Measurements from ENCODE around the gene SBF2.

Gene SBF2

GRCh38 chr11:10293423-10294289 is at the start of gene SBF2:
TSS of gene SBF2 (minus strand) at chr11:10294219. CDS start at chr11:10294069, 150 bp downstream.
- Histone ChIP-seq H3K36me3 (ENCODE audit: control insufficient read depth in 2 of 2, insufficient read depth in 2 of 2, low read length in 2 of 2) (peaks cover 0 to 3% of the 10 kb centered on the region in 2 donors), H3K27ac (ENCODE audit: low read length) (peak within 1 kb of the TSS; percentile 76), H3K4me3 (ENCODE audit: low read length in 2 of 2) (peak within 1 kb of the TSS; percentile 84 to 89), H3K9ac (ENCODE audit: low read length in 2 of 2) (peak within 1 kb of the TSS; percentile 58 to 85), H3K4me1 (ENCODE audit: control insufficient read depth, insufficient read depth, low read length) (peaks cover 29% of the 10 kb centered on the region), H3K27me3 (ENCODE audit: control insufficient read depth in 1 of 2, insufficient read depth in 2 of 2, low read length in 2 of 2) (no peaks in the 10 kb centered on the region), H3K9me3 (ENCODE audit: control insufficient read depth in 2 of 2, low read length in 2 of 2) (no peaks in the 10 kb centered on the region)

- no peak overlapping the region for H3K27ac ChIP-seq (ENCODE audit: low read length)
These were observed 44.3 kb upstream of the SBF2 start for GRCh38 chr11:10338287-10338686.

DNA sequence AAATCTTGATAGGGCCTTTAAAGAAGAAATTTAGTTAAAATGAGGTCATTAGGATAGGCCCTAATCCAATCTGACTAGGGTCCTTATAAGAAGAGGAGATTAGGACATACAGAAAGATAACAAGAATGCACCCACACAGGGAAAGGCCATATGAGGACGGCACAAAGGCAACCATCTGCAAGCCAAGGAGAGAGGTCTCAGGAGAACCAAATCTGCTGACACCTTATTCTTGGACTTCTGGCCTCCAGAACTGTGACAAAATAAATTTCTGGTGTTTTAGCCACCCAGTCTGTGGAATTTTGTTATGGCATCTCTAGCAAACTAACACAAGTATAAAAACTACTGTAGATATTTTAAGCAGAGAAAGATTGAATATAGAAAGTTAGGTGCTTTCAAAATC is 39.5 kb upstream of the SBF2 start:
- Histone ChIP-seq H3K4me1 (ENCODE audit: control insufficient read depth, insufficient read depth, low read length) (peaks cover 5% of the 10 kb centered on the region), H3K4me3 (ENCODE audit: low read length in 2 of 2) (no peak overlapping the region), H3K9ac (ENCODE audit: low read length in 2 of 2) (no peak overlapping the region), H3K27me3 (ENCODE audit: control insufficient read depth in 1 of 2, insufficient read depth in 2 of 2, low read length in 2 of 2) (no peaks in the 10 kb centered on the region), H3K36me3 (ENCODE audit: control insufficient read depth in 2 of 2, insufficient read depth in 2 of 2, low read length in 2 of 2) (no peaks in the 10 kb centered on the region), H3K27ac (ENCODE audit: low read length) (no peak overlapping the region), H3K9me3 (ENCODE audit: control insufficient read depth in 2 of 2, low read length in 2 of 2) (no peaks in the 10 kb centered on the region)

More at GRCh38 chr11:10338287-10338686, 44.3 kb upstream of the SBF2 start:
- no peaks in the 10 kb centered on the region for H3K9me3 ChIP-seq (ENCODE audit: control insufficient read depth in 2 of 2, low read length in 2 of 2)
- no peaks in the 10 kb centered on the region for H3K36me3 ChIP-seq (ENCODE audit: control insufficient read depth in 2 of 2, insufficient read depth in 2 of 2, low read length in 2 of 2)
- H3K4me3 ChIP-seq (ENCODE audit: low read length in 2 of 2) = no peak overlapping the region
- H3K27me3 ChIP-seq (ENCODE audit: control insufficient read depth in 1 of 2, insufficient read depth in 2 of 2, low read length in 2 of 2) = no peaks in the 10 kb centered on the region
- H3K4me1 ChIP-seq (ENCODE audit: control insufficient read depth, insufficient read depth, low read length) = no peaks in the 10 kb centered on the region
- H3K9ac ChIP-seq (ENCODE audit: low read length in 2 of 2) = no peak overlapping the region

- no peaks in the 10 kb centered on the region for H3K27me3 ChIP-seq (ENCODE audit: control insufficient read depth in 1 of 2, insufficient read depth in 2 of 2, low read length in 2 of 2)
- H3K9ac ChIP-seq (ENCODE audit: low read length in 2 of 2) = no peak overlapping the region
- no peaks in the 10 kb centered on the region for H3K9me3 ChIP-seq (ENCODE audit: control insufficient read depth in 2 of 2, low read length in 2 of 2)
- no peak overlapping the region for H3K27ac ChIP-seq (ENCODE audit: low read length)
- peaks cover 6% of the 10 kb centered on the region for H3K4me1 ChIP-seq (ENCODE audit: control insufficient read depth, insufficient read depth, low read length)
- H3K4me3 ChIP-seq (ENCODE audit: low read length in 2 of 2) = no peak overlapping the region
- no peaks in the 10 kb centered on the region for H3K36me3 ChIP-seq (ENCODE audit: control insufficient read depth in 2 of 2, insufficient read depth in 2 of 2, low read length in 2 of 2)
These were observed 37.7 kb upstream of the SBF2 start for GRCh38 chr11:10331548-10332289.

DNA sequence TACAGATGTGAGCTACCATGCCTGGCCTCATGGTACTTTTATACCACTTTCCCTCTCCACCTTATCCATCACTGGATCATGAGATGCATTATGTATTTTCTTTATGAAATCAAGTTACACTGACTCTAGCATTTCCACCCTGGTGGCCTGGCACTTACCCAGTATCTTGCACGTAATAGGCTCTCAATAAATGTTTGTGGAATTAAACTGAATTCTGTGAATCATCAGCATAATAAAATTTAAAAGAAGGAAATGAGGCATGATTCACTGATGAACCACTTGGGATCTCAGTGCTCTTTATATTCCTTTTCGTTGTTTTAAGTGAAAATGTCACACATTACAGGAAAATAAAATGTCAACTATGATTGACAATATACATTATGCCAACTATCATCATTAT is 35.9 kb upstream of the SBF2 start:
- H3K4me1 ChIP-seq (ENCODE audit: control insufficient read depth, insufficient read depth, low read length) = peaks cover 21% of the 10 kb centered on the region
- no peak overlapping the region for H3K4me3 ChIP-seq (ENCODE audit: low read length in 2 of 2)
- no peak overlapping the region for H3K27ac ChIP-seq (ENCODE audit: low read length)
- H3K9me3 ChIP-seq (ENCODE audit: control insufficient read depth in 2 of 2, low read length in 2 of 2) = no peaks in the 10 kb centered on the region
- no peaks in the 10 kb centered on the region for H3K27me3 ChIP-seq (ENCODE audit: control insufficient read depth in 1 of 2, insufficient read depth in 2 of 2, low read length in 2 of 2)
- no peak overlapping the region for H3K9ac ChIP-seq (ENCODE audit: low read length in 2 of 2)
- H3K36me3 ChIP-seq (ENCODE audit: control insufficient read depth in 2 of 2, insufficient read depth in 2 of 2, low read length in 2 of 2) = no peaks in the 10 kb centered on the region

GRCh38 chr11:10329356-10329755 is 35.3 kb upstream of the SBF2 start:
- Histone ChIP-seq H3K9ac (ENCODE audit: low read length in 2 of 2) (no peak overlapping the region), H3K4me1 (ENCODE audit: control insufficient read depth, insufficient read depth, low read length) (peaks cover 26% of the 10 kb centered on the region), H3K27ac (ENCODE audit: low read length) (no peak overlapping the region), H3K4me3 (ENCODE audit: low read length in 2 of 2) (no peak overlapping the region), H3K27me3 (ENCODE audit: control insufficient read depth in 1 of 2, insufficient read depth in 2 of 2, low read length in 2 of 2) (no peaks in the 10 kb centered on the region), H3K9me3 (ENCODE audit: control insufficient read depth in 2 of 2, low read length in 2 of 2) (no peaks in the 10 kb centered on the region), H3K36me3 (ENCODE audit: control insufficient read depth in 2 of 2, insufficient read depth in 2 of 2, low read length in 2 of 2) (no peaks in the 10 kb centered on the region)

DNA sequence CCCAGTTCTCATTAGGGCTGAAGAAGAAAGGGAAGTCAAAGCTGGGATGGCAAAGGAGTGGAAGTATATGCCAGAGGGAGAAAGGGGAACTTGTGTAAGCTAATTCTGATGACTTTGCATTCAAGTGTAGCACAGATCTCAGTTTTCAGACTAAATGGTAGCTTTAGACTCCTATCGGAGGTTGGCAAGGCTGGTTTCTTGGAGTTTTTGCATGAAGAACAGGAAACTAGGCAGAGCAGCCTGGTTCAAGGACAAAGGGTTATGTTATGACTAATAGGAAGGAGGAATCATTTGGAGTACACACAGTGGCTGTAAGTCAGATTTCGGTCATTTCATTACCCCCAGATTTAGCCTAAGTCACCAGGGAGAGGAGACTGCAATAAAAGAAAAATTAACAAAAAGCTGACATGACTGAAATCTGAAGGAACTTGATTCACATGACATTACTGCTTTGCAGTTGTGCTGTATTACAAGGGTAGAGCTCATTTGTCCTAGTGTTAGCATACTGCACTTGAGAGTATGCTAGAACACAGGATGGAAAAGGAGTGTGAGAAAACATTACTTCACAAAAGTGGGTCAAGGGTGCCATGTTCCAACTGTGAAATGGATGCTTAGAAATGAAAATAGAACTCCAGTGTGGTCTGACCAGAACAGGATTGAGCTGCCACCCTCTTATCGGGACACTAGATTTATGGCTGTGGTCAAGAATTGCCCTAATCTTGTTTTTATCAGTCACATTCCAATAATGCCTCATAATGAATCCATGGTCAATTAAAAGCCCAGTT is 34.5 kb upstream of the SBF2 start:
- Histone ChIP-seq H3K27me3 (ENCODE audit: control insufficient read depth in 1 of 2, insufficient read depth in 2 of 2, low read length in 2 of 2) (no peaks in the 10 kb centered on the region), H3K9me3 (ENCODE audit: control insufficient read depth in 2 of 2, low read length in 2 of 2) (no peaks in the 10 kb centered on the region), H3K9ac (ENCODE audit: low read length in 2 of 2) (no peak overlapping the region), H3K27ac (ENCODE audit: low read length) (no peak overlapping the region), H3K4me3 (ENCODE audit: low read length in 2 of 2) (no peak overlapping the region), H3K4me1 (ENCODE audit: control insufficient read depth, insufficient read depth, low read length) (peaks cover 28% of the 10 kb centered on the region), H3K36me3 (ENCODE audit: control insufficient read depth in 2 of 2, insufficient read depth in 2 of 2, low read length in 2 of 2) (no peaks in the 10 kb centered on the region)

DNA sequence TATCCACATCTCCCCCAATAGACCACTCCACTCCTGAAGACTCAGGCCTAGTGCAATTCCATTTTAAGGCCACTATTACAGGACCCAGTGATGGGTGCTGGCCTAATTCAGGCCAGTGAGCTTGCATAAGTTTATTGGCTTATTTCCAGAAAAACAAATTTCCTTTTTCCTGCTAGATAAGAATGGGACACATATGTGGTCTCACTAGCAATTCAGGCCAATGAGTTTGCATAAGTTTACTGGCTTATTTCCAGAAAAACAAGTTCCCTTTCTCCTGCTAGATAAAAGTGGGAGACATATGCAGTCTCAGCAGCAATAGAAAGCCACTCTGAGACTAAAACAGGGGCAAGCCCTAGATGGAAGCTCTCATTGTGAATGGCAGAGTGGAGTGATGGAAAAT is 33.2 kb upstream of the SBF2 start:
- Histone ChIP-seq H3K4me1 (ENCODE audit: control insufficient read depth, insufficient read depth, low read length) (peaks cover 39% of the 10 kb centered on the region), H3K4me3 (ENCODE audit: low read length in 2 of 2) (no peak overlapping the region), H3K36me3 (ENCODE audit: control insufficient read depth in 2 of 2, insufficient read depth in 2 of 2, low read length in 2 of 2) (no peaks in the 10 kb centered on the region), H3K9me3 (ENCODE audit: control insufficient read depth in 2 of 2, low read length in 2 of 2) (no peaks in the 10 kb centered on the region), H3K9ac (ENCODE audit: low read length in 2 of 2) (no peak overlapping the region), H3K27me3 (ENCODE audit: control insufficient read depth in 1 of 2, insufficient read depth in 2 of 2, low read length in 2 of 2) (no peaks in the 10 kb centered on the region), H3K27ac (ENCODE audit: low read length) (no peak overlapping the region)

DNA sequence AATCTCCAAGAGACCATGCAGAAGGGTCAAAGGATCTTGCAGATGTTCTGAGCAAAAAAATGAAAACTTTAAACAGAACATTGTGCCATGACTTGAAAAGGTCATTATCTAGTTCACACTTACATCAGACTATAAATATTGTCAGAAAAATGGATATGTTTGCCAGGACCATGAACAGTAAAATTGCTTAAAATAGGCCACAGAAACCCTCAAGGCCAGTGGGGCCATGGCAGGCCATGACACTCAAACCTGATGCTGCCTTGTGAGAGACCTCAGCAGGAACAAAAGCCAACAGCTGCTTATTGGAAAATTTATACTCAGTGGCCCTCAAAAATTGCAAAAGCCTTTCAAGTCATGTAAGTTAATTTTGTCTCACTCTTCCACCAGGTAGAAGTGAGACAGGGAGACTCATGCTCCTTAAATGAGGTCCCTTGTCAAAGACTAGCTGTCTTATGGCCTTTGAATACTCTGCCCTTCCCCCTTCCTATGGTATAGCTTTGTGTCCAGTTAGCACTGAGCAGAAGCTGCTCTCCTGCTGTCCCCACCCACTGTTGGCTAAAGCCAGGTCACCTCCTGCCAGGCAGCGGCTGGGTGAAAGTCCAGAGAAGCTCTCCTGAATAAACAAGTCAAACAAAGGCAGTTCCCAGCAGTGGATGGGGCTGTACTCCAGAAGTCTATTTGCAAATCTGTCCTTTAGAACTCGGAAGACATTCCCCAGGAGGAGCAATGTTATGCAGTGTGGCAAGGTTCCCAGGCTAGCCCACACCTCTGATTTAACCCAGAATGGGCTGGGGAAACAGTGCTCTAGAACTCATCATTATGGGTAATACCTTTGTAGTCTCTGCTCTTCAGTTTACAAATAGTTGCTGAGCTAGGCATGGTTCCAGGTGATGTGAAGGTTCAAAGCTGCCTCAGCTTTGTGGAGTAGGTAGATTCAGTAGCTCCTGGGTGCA is 32.3 kb upstream of the SBF2 start:
- Histone ChIP-seq H3K9ac (ENCODE audit: low read length in 2 of 2) (no peak overlapping the region), H3K4me3 (ENCODE audit: low read length in 2 of 2) (no peak overlapping the region), H3K27me3 (ENCODE audit: control insufficient read depth in 1 of 2, insufficient read depth in 2 of 2, low read length in 2 of 2) (no peaks in the 10 kb centered on the region), H3K4me1 (ENCODE audit: control insufficient read depth, insufficient read depth, low read length) (peaks cover 41% of the 10 kb centered on the region), H3K9me3 (ENCODE audit: control insufficient read depth in 2 of 2, low read length in 2 of 2) (no peaks in the 10 kb centered on the region), H3K36me3 (ENCODE audit: control insufficient read depth in 2 of 2, insufficient read depth in 2 of 2, low read length in 2 of 2) (no peaks in the 10 kb centered on the region), H3K27ac (ENCODE audit: low read length) (peak overlapping the region; percentile 66)

All from stomach smooth muscle (tissue), 2 donors.